Measurements from ENCODE around the gene IDNK. TPM values are rescaled to one million over a fixed set of nuclear protein-coding genes. Genes with fewer than 3 reads are reported as not detected.

The IDNK gene
- total RNA-seq, 1 experiment from 2014 or later = 3.3 TPM

- Histone ChIP-seq H3K4me2 (ENCODE audit: low read length) (no peak overlapping the region), H3K4me1 (ENCODE audit: control insufficient read depth in 1 of 2, insufficient read depth in 2 of 2, low read length in 2 of 2) (no peaks in the 10 kb centered on the region), H2AFZ (ENCODE audit: low read depth, low read length, poor library complexity, severe bottlenecking) (no peak overlapping the region), H3K9me2 (ENCODE audit: insufficient read depth) (no peaks in the 10 kb centered on the region), H3K9ac (ENCODE audit: low read length) (no peak overlapping the region), H3K27me3 (ENCODE audit: insufficient read depth, low read length) (no peaks in the 10 kb centered on the region), H4K20me1 (ENCODE audit: insufficient read depth) (peaks cover 69% of the 10 kb centered on the region; the same call in 1 of the 2 replicates), H3K4me3 (replicated peaks in 1 of 2; ENCODE audit: low read depth in 1 of 2, low read length in 2 of 2) (no peak overlapping the region), H3K79me2 (ENCODE audit: insufficient read depth, low read length) (peaks cover 100% of the 10 kb centered on the region), H3K27ac (ENCODE audit: low read depth, low read length) (no peak overlapping the region), H3K36me3 (ENCODE audit: control insufficient read depth in 1 of 2, insufficient read depth in 2 of 2, low read length in 2 of 2) (no peaks in the 10 kb centered on the region), H3K9me3 (ENCODE audit: control insufficient read depth in 1 of 2, insufficient read depth in 1 of 2, low read depth in 1 of 2, low read length in 2 of 2) (no peaks in the 10 kb centered on the region)
- intact Hi-C loops (cut with micrococcal nuclease) = no loop called here
- ChIA-PET CTCF (no interaction called here), RAD21 (ENCODE audit: low non-redundant PET in 1 of 2, low total read pairs in 2 of 2, uncharacterized antibody in 2 of 2, unreplicated experiment in 2 of 2) (no interaction called here), POLR2A (no interaction called here)
- ATAC-seq = no peak
- DNase-seq (ENCODE audit: low read depth, low spot score) = no peak
- TF ChIP-seq MAX (IDR thresholded peaks at IDR 0.05) = no peak
- TF ChIP-seq SP1 (IDR thresholded peaks at IDR 0.05; ENCODE audit: low read depth) = no peak
- TF ChIP-seq EZH2 (IDR thresholded peaks at IDR 0.05) = no peak
- no peak for TF ChIP-seq JUND (IDR thresholded peaks at IDR 0.05)
- TF ChIP-seq TCF7L2 (IDR thresholded peaks at IDR 0.05; ENCODE audit: borderline replicate concordance, extremely low read depth, insufficient read depth, insufficient read length) = no peak
- no peak for TF ChIP-seq ZFX (IDR thresholded peaks at IDR 0.05)
- TF ChIP-seq CEBPB (IDR thresholded peaks at IDR 0.05; ENCODE audit: low read depth) = no peak
- no peak for TF ChIP-seq ZNF274 (IDR thresholded peaks at IDR 0.05; ENCODE audit: low read depth, low read length)
- no TSS peak for BruUV-seq (replicated peaks)
Observed at GRCh38 chr9:83691492-83691891, 68.5 kb downstream of the IDNK start.

Other genes starting within 250 kb of the IDNK start
- 0.89 TPM for gene FRMD3, start 84.7 kb upstream of the IDNK start, total RNA-seq (2021; ENCODE audit: unreplicated experiment)
- gene UBQLN1, start 84.8 kb downstream of the IDNK start, total RNA-seq (2021; ENCODE audit: unreplicated experiment) = 128 TPM
- 6.8 TPM for gene GKAP1, start 194.6 kb downstream of the IDNK start, total RNA-seq (2021; ENCODE audit: unreplicated experiment)

Data from HCT116 (cell line).